ENCODE results near the gene PHYHIPL.

The PHYHIPL gene

GRCh38 chr10:59176241-59177030, at the start of gene PHYHIPL:
Gene PHYHIPL, plus strand, starts transcription at chr10:59176643. Its CDS starts 211 bp downstream, at chr10:59176854.
- no peak for DNase-seq

DNA sequence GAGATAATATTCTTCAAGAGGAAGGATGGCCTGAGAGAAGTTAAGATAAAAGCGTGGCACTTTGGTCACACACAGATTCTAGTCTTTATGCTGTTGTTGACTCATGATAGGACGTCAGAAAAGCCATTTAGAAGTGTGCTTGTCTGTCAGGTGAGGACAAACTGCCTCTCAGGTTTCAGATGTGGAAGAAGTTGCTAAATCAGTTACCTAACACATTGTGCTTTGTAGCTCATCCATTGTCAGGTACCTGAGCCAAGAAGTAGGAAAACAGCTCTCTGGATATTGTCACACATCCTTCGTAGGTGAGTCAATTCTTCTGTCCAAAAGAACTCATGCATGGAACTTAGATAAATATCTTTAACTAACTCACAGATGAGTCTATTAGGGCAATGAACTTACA, 49.5 kb upstream of the PHYHIPL start:
- DNase-seq: no peak

- DNase-seq: no peak
Measured at GRCh38 chr10:59127991-59128390, 48.5 kb upstream of the PHYHIPL start.

DNA sequence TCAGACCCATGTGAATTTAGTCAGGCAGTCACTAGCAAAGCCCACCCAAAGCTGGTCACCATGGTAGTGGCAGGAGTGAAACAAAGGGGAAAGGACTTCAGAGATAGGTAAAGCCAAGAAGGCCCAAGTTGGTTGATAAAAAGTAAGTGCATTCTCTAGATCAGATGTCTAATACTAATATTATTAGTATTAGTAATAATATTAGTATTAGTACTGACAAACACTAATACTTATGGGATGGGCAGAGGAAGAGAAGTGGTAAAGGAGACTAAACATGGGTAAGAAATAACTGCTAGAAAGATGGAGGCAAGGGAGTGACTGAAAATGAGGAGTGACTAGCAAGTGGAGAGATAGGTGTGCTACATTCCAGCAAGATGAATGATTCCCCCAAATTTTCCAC, 46.6 kb upstream of the PHYHIPL start:
- no peak for DNase-seq

- DNase-seq: no peak
Measured at GRCh38 chr10:59131666-59132065, 44.8 kb upstream of the PHYHIPL start.

DNA sequence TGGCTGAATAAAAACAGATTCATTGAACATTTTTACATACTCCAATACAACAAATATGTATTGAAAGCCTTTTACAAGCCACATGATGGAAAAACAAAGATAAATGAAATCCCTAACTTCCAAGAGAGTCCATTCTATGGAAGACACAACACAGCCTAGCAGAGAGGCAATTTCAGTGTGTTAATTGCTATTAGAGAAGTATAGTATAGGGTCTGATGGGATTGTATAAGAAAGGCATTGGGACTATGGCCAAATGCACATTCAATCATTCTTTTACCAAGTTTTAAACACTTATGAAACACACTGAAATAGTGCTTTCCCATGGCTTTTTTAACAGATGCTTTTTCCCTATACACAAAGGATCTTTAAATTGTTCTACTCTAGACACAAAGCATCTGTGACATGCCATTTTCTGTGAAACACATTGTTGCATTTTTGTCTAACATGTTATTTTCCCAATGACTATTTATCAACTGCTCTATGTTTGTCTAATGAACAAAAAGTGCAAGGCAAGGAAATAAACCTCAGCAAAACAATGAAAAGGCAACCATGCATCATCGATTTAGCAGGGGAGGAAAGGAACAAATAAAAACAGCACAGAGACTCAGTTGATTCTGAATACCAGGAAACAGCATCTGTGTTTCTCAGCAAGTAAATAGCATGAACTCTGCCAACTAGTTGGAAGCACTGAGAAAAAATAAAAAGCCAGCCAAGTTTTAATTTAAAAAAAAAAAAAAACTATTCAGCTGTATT, 42.4 kb upstream of the PHYHIPL start:
- DNase-seq: no peak

DNA sequence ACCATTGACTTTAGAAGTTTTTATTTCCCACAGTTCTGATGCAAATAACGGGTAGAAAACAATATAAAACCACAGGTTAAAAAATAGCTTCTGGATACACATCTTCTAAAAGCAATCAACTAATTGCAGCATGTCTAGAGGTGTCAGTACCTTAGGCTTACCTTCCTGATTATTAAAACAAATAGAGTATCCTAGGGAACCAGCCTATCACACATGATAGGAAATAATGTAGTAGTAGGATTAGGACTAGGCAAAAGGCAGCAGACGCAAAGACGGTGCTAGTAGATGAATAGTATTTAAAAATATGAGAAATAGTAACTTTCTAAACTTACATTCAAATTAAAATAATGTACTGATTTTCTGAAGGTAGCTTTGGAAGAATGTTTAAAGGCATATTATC, 41.7 kb upstream of the PHYHIPL start:
- no peak for DNase-seq

DNA sequence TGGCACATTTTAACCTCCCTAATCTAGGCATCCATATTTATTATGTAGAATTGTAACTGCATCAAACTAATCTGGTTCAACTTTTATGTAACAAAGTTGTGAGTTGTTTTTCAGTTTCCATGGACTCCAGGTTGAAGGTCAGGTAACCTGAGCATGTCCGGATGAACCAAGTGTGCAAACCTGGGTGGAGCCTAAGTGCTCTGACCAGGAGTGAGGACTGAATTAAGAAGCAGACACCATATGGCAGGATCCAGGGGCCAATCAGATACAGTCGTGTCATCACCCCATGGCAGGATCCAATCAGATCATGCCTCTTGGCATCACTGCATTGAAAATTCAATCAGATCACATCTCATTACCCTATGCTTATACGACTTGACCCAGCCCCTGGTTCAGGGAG, 41.2 kb upstream of the PHYHIPL start:
- no peak for DNase-seq

DNA sequence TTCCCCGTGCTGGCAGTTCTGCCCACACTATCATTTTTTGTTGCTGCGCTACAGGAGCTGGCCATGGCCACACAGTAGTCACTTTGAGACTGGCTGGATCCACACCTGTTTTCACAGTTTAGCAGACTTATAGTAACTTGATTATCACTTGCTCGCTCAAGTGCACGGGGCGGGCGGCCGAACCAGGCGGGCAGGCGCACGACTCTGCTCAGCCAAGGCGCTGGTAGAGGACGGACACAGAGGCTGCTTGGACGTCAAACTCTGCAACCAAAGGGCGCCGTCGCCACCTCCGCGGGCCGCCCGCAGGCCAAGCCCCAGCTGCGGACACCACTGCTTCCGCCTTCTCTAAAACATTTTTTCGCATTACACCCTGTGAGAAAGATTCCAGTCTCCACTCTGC, 38.4 kb upstream of the PHYHIPL start:
- DNase-seq: no peak

- no peak for DNase-seq
Measured at GRCh38 chr10:59143544-59143943, 32.9 kb upstream of the PHYHIPL start.

- no peak for DNase-seq
Measured at GRCh38 chr10:59148701-59149100, 27.7 kb upstream of the PHYHIPL start.

- DNase-seq: no peak
Measured at GRCh38 chr10:59155556-59155955, 20.9 kb upstream of the PHYHIPL start.

DNA sequence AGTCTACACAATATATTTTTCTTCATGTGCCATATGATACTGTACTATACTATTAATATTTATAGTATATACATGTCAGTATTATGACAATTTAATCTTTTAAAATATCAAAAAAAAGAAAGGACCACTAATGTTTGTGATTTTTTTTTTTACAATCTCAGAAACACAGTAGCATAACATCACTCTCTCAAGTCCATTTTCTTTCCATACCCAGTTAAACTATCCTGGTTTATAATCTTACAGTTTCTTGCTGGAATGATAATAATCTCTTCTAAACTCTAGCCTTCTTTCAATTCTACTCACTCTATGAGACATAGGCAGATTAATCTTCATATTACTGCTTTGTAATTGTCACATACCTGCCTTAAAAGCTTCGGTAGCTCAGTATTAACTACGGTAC, 8.9 kb upstream of the PHYHIPL start:
- no peak for DNase-seq

- DNase-seq: no peak
Measured at GRCh38 chr10:59172567-59172966, 3.9 kb upstream of the PHYHIPL start.

GRCh38 chr10:59173414-59173813, 3.0 kb upstream of the PHYHIPL start:
- DNase-seq: no peak

GRCh38 chr10:59175538-59176240, 754 bp upstream of the PHYHIPL start:
- no peak for DNase-seq

- no peak for DNase-seq
Measured at GRCh38 chr10:59177031-59177797, 771 bp downstream of the PHYHIPL start.

GRCh38 chr10:59177836-59178235, 1.4 kb downstream of the PHYHIPL start:
- DNase-seq: no peak

- DNase-seq: no peak
Measured at GRCh38 chr10:59179068-59179467, 2.6 kb downstream of the PHYHIPL start.

DNA sequence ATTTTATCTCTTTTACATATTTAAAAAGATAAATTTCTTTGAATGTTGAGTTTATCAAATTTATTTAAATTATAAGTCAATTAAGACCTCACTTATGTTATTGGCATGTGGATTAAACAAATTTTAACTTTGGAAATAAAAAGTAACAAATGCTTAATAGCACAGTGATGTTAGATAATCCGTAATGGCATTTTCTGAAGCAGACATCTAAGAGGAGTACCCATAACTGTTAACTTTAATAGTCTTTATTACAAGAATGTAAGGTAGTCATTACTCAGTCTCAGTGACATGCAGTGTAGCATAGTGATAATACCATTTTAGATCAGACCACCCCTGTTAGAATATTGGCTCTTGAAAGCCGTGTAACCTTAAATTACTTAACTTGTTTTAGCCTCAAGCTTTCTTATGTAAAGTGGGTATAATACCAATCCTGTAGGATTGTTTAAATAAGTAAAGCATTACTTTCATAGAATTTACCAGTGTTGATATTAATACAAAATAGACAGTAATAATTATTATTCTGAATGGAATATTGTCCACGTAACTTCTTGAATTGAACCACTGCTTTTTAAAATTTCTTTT, 4.3 kb downstream of the PHYHIPL start:
- DNase-seq: no peak

GRCh38 chr10:59181668-59182067, 5.2 kb downstream of the PHYHIPL start:
- DNase-seq: no peak

- DNase-seq: no peak
Measured at GRCh38 chr10:59190332-59190731, 13.9 kb downstream of the PHYHIPL start.

All from stimulated activated CD4-positive, alpha-beta T cell treated with anti-CD3 and anti-CD28 coated beads, Interleukin-12 subunit alpha, Interleukin-12 subunit beta, amount 100 ng/mL, for 4 hours (primary cell).